Testis (tissue), 2 donors: ENCODE data around the gene EDIL3.

Experiments used
- POLR2A ChIP-seq: fragments of 450-650 bp; IDR thresholded peaks from one replicate; pipeline ENCODE4 v1.6.1; 2017; ENCODE audit warnings: antibody characterized with exemption, mild to moderate bottlenecking, moderate library complexity
- TF ChIP-seq, protein P1 (sequence below), 3 experiments: fragments of 450-650 bp in 2 of 3; fragments of 200-600 bp in 1 of 3; sonication (generic) in 1 of 3; IDR thresholded peaks; one replicate each; pipeline ENCODE4 v1.5.1; 2016 to 2019; ENCODE audit warnings: antibody characterized with exemption in 3 of 3, mild to moderate bottlenecking in 2 of 3, moderate library complexity in 1 of 3

DNA sequence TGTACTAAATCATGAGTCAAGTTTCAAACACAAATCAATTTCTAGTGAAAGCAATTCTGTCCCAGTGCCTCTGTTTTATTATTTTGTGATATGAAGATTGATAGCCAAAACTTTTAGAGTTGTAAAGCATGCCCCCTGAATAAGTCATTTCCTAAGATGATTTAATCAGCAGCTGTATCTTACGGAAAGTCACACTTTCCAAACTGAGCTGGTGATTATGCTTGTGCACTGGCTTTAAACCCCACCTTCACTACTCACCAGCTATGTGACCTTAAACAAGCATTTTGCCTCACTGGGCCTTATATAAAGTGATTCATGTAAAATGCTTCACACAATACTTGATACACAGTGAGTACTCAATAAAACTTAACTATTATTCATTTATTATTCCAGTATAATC is 78.1 kb downstream of the EDIL3 start:
- TF ChIP-seq, protein P1, sequence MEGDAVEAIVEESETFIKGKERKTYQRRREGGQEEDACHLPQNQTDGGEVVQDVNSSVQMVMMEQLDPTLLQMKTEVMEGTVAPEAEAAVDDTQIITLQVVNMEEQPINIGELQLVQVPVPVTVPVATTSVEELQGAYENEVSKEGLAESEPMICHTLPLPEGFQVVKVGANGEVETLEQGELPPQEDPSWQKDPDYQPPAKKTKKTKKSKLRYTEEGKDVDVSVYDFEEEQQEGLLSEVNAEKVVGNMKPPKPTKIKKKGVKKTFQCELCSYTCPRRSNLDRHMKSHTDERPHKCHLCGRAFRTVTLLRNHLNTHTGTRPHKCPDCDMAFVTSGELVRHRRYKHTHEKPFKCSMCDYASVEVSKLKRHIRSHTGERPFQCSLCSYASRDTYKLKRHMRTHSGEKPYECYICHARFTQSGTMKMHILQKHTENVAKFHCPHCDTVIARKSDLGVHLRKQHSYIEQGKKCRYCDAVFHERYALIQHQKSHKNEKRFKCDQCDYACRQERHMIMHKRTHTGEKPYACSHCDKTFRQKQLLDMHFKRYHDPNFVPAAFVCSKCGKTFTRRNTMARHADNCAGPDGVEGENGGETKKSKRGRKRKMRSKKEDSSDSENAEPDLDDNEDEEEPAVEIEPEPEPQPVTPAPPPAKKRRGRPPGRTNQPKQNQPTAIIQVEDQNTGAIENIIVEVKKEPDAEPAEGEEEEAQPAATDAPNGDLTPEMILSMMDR (IDR thresholded peaks at IDR 0.05): no peak
- no peak for TF ChIP-seq POLR2A
